Stomach (tissue), 9 donors: ENCODE data around the gene CSTF1. TPM values are rescaled to one million over a fixed set of nuclear protein-coding genes. Genes with fewer than 3 reads are reported as not detected.

Experiments
- DNase-seq, 2 donors: peaks; one replicate each; pipeline versions ENCODE4 v3.0.0 to v3.0.0-alpha.2; 2013 to 2019
- H3K27ac ChIP-seq, 5 donors: fragments of 200-600 bp in 4 of 5; sonication (generic) in 4 of 5; one replicate each; pipeline ENCODE4 v1.5.1; 2013 to 2019; ENCODE audit warnings: mild to moderate bottlenecking in 1 of 5, moderate library complexity in 1 of 5
- H3K27me3 ChIP-seq, 3 donors: fragments of 200-600 bp; sonication (generic); one replicate each; pipeline ENCODE4 v1.5.1; 2017 to 2019; ENCODE audit warnings: mixed run types in 1 of 3
- H3K36me3 ChIP-seq, 4 donors: fragments of 200-600 bp; sonication (generic); 1 replicate in 3 of 4; 2 replicates in 1 of 4; pipeline ENCODE4 v1.5.1; 2016 to 2019
- H3K4me1 ChIP-seq, 4 donors: fragments of 200-600 bp; sonication (generic); one replicate each; pipeline ENCODE4 v1.5.1; 2016 to 2019
- H3K4me3 ChIP-seq, 4 donors: fragments of 200-600 bp; sonication (generic) in 3 of 4; one replicate each; pipeline ENCODE4 v1.5.1; 2016 to 2019; ENCODE audit warnings: mild to moderate bottlenecking in 1 of 4
- H3K9me3 ChIP-seq, 4 donors: fragments of 200-600 bp; sonication (generic); one replicate each; pipeline ENCODE4 v1.5.1; 2016 to 2019
- EP300 ChIP-seq: sonication (generic); formaldehyde crosslinking; IDR thresholded peaks from one replicate; pipeline ENCODE4 v1.6.1; 2017; ENCODE audit warnings: antibody characterized with exemption
- POLR2A ChIP-seq, 4 donors: fragments of 450-650 bp; IDR thresholded peaks; one replicate each; pipeline ENCODE4 v1.6.1; 2016; ENCODE audit warnings: antibody characterized with exemption in 4 of 4, control low read depth in 2 of 4, mild to moderate bottlenecking in 1 of 4, moderate library complexity in 1 of 4
- POLR2AphosphoS5 ChIP-seq, 3 donors: sonication (generic); formaldehyde crosslinking; IDR thresholded peaks; one replicate each; pipeline ENCODE4 v1.6.1; 2016; ENCODE audit warnings: antibody characterized with exemption in 3 of 3
- whole genome bisulfite sequencing, 5 donors: extraction: QIAGEN DNeasy Blood & Tissue Kit in 3 of 5; methylation state at CpG; one replicate each; pipeline versions ENCODE4 v1.1.5 to v1.1.7; 2013 to 2018; 5-methylcytosine and 5-hydroxymethylcytosine counted together
- intact Hi-C: fragments of 100-400 bp; cut with DNase I; formaldehyde crosslinking; loops from one replicate; pipeline ENCODE4 v1.15.1; 2023; ENCODE audit warnings: low total_unique reads
- polyA plus RNA-seq, 3 donors: library from polyadenylated mRNA; stranded (reverse); fragments of 200-250 nt; gene quantifications; one replicate each; pipeline ENCODE4 v1.2.3, GENCODE V29; 2013
- total RNA-seq, 5 donors: library from RNA; depleted of rRNA; stranded (reverse); fragments of >200 nt; gene quantifications; one replicate each; pipeline versions ENCODE4 v1.1.0 to v1.2.3, GENCODE V29; 2014 to 2016
- TF ChIP-seq, protein P1 (sequence below), 7 experiments: fragments of 450-650 bp in 4 of 7; fragments of 200-600 bp in 3 of 7; sonication (generic) in 3 of 7; IDR thresholded peaks; one replicate each; pipeline ENCODE4 v1.5.1; 2016 to 2019; ENCODE audit warnings: antibody characterized with exemption in 7 of 7, control low read depth in 2 of 7, mild to moderate bottlenecking in 1 of 7
- donor health status: healthy with polysubstance abuse.
- donor health status: Bipolar disorder and iron deficiency.
- donor health status: healthy.

The CSTF1 gene
- total and polyA plus RNA-seq, 8 donors = 7.1 to 86.2 (median 17.1) TPM

- no peak for TF ChIP-seq EP300
- TF ChIP-seq, protein P1, sequence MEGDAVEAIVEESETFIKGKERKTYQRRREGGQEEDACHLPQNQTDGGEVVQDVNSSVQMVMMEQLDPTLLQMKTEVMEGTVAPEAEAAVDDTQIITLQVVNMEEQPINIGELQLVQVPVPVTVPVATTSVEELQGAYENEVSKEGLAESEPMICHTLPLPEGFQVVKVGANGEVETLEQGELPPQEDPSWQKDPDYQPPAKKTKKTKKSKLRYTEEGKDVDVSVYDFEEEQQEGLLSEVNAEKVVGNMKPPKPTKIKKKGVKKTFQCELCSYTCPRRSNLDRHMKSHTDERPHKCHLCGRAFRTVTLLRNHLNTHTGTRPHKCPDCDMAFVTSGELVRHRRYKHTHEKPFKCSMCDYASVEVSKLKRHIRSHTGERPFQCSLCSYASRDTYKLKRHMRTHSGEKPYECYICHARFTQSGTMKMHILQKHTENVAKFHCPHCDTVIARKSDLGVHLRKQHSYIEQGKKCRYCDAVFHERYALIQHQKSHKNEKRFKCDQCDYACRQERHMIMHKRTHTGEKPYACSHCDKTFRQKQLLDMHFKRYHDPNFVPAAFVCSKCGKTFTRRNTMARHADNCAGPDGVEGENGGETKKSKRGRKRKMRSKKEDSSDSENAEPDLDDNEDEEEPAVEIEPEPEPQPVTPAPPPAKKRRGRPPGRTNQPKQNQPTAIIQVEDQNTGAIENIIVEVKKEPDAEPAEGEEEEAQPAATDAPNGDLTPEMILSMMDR (IDR thresholded peaks at IDR 0.05) = no peak
- TF ChIP-seq POLR2A (IDR thresholded peaks at IDR 0.05) = no peak
- no peak for TF ChIP-seq POLR2AphosphoS5 (IDR thresholded peaks at IDR 0.05)
- intact Hi-C loops = no loop called here
- peaks cover 0 to 21% (median 0%) of the 10 kb centered on the region in 4 donors for H3K4me1 ChIP-seq
- H3K4me3 ChIP-seq = no peak overlapping the region
- no peaks in the 10 kb centered on the region for H3K27me3 ChIP-seq
- DNase-seq = no peak
- H3K9me3 ChIP-seq = no peaks in the 10 kb centered on the region
- peaks cover 0 to 5% (median 0%) of the 10 kb centered on the region in 4 donors for H3K36me3 ChIP-seq
- H3K27ac ChIP-seq = peak overlapping the region in 2 of 5 donors; percentile 29 to 45
- 42 to 45% (median 43%) methylated on average over 9 of the region's 9 CpGs for whole genome bisulfite sequencing, 5 donors
Observed at GRCh38 chr20:56422076-56422823, 29.8 kb downstream of the CSTF1 start.

- H3K36me3 ChIP-seq = no peaks in the 10 kb centered on the region
- no peak overlapping the region for H3K4me3 ChIP-seq
- no peaks in the 10 kb centered on the region for H3K9me3 ChIP-seq
- H3K27me3 ChIP-seq = no peaks in the 10 kb centered on the region
- TF ChIP-seq EP300 (no peak), POLR2AphosphoS5 (IDR thresholded peaks at IDR 0.05) (no peak), POLR2A (IDR thresholded peaks at IDR 0.05) (no peak)
- TF ChIP-seq, protein P1 (IDR thresholded peaks at IDR 0.05) = no peak
- WGBS, 5 donors = 39 to 58% (median 43%) methylated on average over 4 of the region's 4 CpGs
- intact Hi-C loops = no loop called here
- peak overlapping the region in 2 of 5 donors; percentile 29 to 45 for H3K27ac ChIP-seq
- H3K4me1 ChIP-seq = peaks cover 0 to 21% (median 0%) of the 10 kb centered on the region in 4 donors
- DNase-seq = no peak
Observed at GRCh38 chr20:56422824-56423189, 30.4 kb downstream of the CSTF1 start.

GRCh38 chr20:56423211-56423610 is 30.8 kb downstream of the CSTF1 start:
- no peaks in the 10 kb centered on the region for H3K9me3 ChIP-seq
- no peak for TF ChIP-seq POLR2A (IDR thresholded peaks at IDR 0.05)
- TF ChIP-seq EP300 = no peak
- TF ChIP-seq, protein P1 (IDR thresholded peaks at IDR 0.05) = no peak
- no peak for TF ChIP-seq POLR2AphosphoS5 (IDR thresholded peaks at IDR 0.05)
- no peak overlapping the region for H3K27ac ChIP-seq
- no peak overlapping the region for H3K4me3 ChIP-seq
- no peaks in the 10 kb centered on the region for H3K27me3 ChIP-seq
- no peak for DNase-seq
- no peaks in the 10 kb centered on the region for H3K36me3 ChIP-seq
- intact Hi-C loops = no loop called here
- peaks cover 0 to 21% (median 0%) of the 10 kb centered on the region in 4 donors for H3K4me1 ChIP-seq
- WGBS, 5 donors = 100% methylated on average over 1 of the region's 1 CpG

DNA sequence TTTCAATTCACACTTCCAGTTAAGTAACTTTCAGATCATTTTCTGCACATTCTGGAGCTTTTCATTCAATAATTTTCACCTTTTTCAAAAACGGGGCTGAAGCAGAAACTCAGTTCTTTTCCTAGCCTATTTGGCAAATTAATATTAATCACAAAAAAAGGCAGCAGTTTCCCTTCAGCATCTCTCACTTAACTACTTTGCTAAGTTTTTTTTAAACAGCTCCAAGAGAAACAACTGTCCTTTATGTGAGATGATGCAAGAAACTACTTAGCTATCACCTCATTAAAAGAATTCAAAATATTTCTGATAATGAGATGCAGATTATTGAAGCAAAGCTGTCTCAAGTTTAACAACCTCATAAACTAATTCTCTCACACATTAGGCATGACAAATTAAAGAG is 31.4 kb downstream of the CSTF1 start:
- no peaks in the 10 kb centered on the region for H3K9me3 ChIP-seq
- no peaks in the 10 kb centered on the region for H3K36me3 ChIP-seq
- no peak for DNase-seq
- H3K27ac ChIP-seq = no peak overlapping the region
- 58 to 84% (median 75%) methylated on average over 1 of the region's 1 CpG for WGBS, 5 donors
- intact Hi-C loops = no loop called here
- TF ChIP-seq, protein P1 (IDR thresholded peaks at IDR 0.05) = no peak
- TF ChIP-seq EP300 = no peak
- TF ChIP-seq POLR2A (IDR thresholded peaks at IDR 0.05) = no peak
- TF ChIP-seq POLR2AphosphoS5 (IDR thresholded peaks at IDR 0.05) = no peak
- no peak overlapping the region for H3K4me3 ChIP-seq
- H3K27me3 ChIP-seq = no peaks in the 10 kb centered on the region
- H3K4me1 ChIP-seq = peaks cover 0 to 25% (median 0%) of the 10 kb centered on the region in 4 donors
